Ovary (tissue), 9 donors: ENCODE results near the gene GSTM5. TPM values are rescaled to one million over a fixed set of nuclear protein-coding genes. Genes with fewer than 3 reads are reported as not detected.
"Not testable (repeated sequence)": the region's sequence is repeated elsewhere in the genome, so short reads cannot be mapped to it uniquely, and the experiment has no call there.

ENCODE experiments used
- DNase-seq, 5 donors: peaks; one replicate each; pipeline ENCODE4 v3.0.0-alpha.2; 2019 to 2020
- H3K27ac ChIP-seq, 2 donors: fragments of 200-600 bp; one replicate each; pipeline versions ENCODE4 v1.5.1 to v1.8.0; 2019 to 2022
- H3K27me3 ChIP-seq: fragments of 200-600 bp; one replicate; pipeline ENCODE4 v1.8.0; 2022
- H3K36me3 ChIP-seq: fragments of 200-600 bp; sonication (generic); one replicate; pipeline ENCODE4 v1.5.1; 2019
- H3K4me1 ChIP-seq: one replicate; pipeline ENCODE4 v1.8.1; 2013; ENCODE audit warnings: mild to moderate bottlenecking, moderate library complexity; ENCODE audit not compliant: insufficient read depth
- H3K4me3 ChIP-seq: fragments of 200-600 bp; sonication (generic); one replicate; pipeline ENCODE4 v1.5.1; 2017
- H3K9me3 ChIP-seq, 2 donors: fragments of 200-600 bp in 1 of 2; sonication (generic) in 1 of 2; one replicate each; pipeline versions ENCODE4 v1.5.1 to v1.8.1; 2013 to 2019; ENCODE audit warnings: mild to moderate bottlenecking in 1 of 2, moderate library complexity in 1 of 2
- CTCF ChIP-seq, 3 donors: fragments of 450-650 bp in 2 of 3; fragments of 200-600 bp in 1 of 3; IDR thresholded peaks; one replicate each; pipeline versions ENCODE4 v1.5.1 to v1.8.0; 2016 to 2022; ENCODE audit warnings: antibody characterized with exemption in 3 of 3, mild to moderate bottlenecking in 1 of 3
- EP300 ChIP-seq: sonication (generic); formaldehyde crosslinking; IDR thresholded peaks from one replicate; pipeline ENCODE4 v1.6.1; 2017; ENCODE audit warnings: antibody characterized with exemption
- POLR2A ChIP-seq: fragments of 450-650 bp; IDR thresholded peaks from one replicate; pipeline ENCODE4 v1.6.1; 2017; ENCODE audit warnings: antibody characterized with exemption, mild to moderate bottlenecking, moderate library complexity
- WGBS, 3 donors: extraction: QIAGEN DNeasy Blood & Tissue Kit in 1 of 3; methylation state at CpG; one replicate each; pipeline versions ENCODE4 v1.1.5 to v1.1.7; 2013 to 2017; 5-methylcytosine and 5-hydroxymethylcytosine counted together
- intact Hi-C, 4 donors: fragments of 100-400 bp; cut with DNase I; formaldehyde crosslinking; loops; one replicate each; pipeline versions ENCODE4 v1.11.0 to v1.15.1; 2022 to 2023
- polyA plus RNA-seq, 2 donors: library from polyadenylated mRNA; stranded (reverse); fragments of 200-250 nt in 1 of 2; fragments of 350-450 nt in 1 of 2; fragmentation: Illumina TruSeq in 1 of 2; extraction: RNeasy Lipid Tissue Mini Kit (QIAGEN cat#74804) in 1 of 2; gene quantifications; one replicate each; pipeline ENCODE4 v1.2.3, GENCODE V29; 2013 to 2014
- total RNA-seq, 7 donors: library from RNA; depleted of rRNA in 2 of 7; stranded (reverse); fragments of >200 nt in 2 of 7; fragmentation: NEBNext Ultra II Directional in 3 of 7; extraction: Animal tissue kit (Norgen Biotek cat#: 25700) in 3 of 7; gene quantifications; one replicate each; pipeline versions ENCODE4 v1.1.0 to v1.2.4, GENCODE V29; 2016 to 2023
- donor health status: DM: no; HTN: no; CAD: no; lungs with moderate emphysema.
- donor health status: DM: no; HTN: no; CAD: no.
- donor health status: Bipolar disorder and iron deficiency.
- donor health status: DM: yes; HTN: yes; CAD: no.
- donor health status: DM: no; HTN: no; CAD: no.
- donor health status: DM: yes; HTN: yes; CAD: no.

Gene GSTM5
- total and polyA plus RNA-seq, 9 donors, result 18.8 to 259 (median 101) TPM

- H3K27ac ChIP-seq, result no peak within 1 kb of the TSS
- TF ChIP-seq CTCF (IDR thresholded peaks at IDR 0.05), result no peak
- intact Hi-C loops, result no loop called here
These were observed 51.8 kb downstream of the GSTM5 start, which contains the start of gene EPS8L3 for GRCh38 chr1:109763646-109764415. TSS of gene EPS8L3 (minus strand) at chr1:109763923. CDS start at chr1:109761749, 2,174 bp downstream.

GRCh38 chr1:109764561-109765482, 52.8 kb downstream of the GSTM5 start:
- Histone ChIP-seq H3K27ac (no peak overlapping the region), H3K36me3 (no peaks in the 10 kb centered on the region), H3K27me3 (no peaks in the 10 kb centered on the region), H3K4me3 (no peak overlapping the region), H3K9me3 (no peaks in the 10 kb centered on the region), H3K4me1 (no peaks in the 10 kb centered on the region)
- TF ChIP-seq CTCF (IDR thresholded peaks at IDR 0.05), result no peak
- no peak for TF ChIP-seq EP300
- TF ChIP-seq POLR2A, result no peak
- intact Hi-C loops, result no loop called here
- 88 to 91% (median 89%) methylated on average over 13 of the region's 13 CpGs for WGBS, 3 donors
- peak; percentile 8 to 33 (median 14) for DNase-seq

More at GRCh38 chr1:109763646-109764415, 51.8 kb downstream of the GSTM5 start, which contains the start of gene EPS8L3:
- WGBS, 3 donors, result 88 to 93% (median 91%) methylated on average over 9 to 11 of the region's 11 CpGs
- Histone ChIP-seq H3K4me1 (peaks cover 4% of the 10 kb centered on the region), H3K27me3 (no peaks in the 10 kb centered on the region), H3K36me3 (no peaks in the 10 kb centered on the region), H3K9me3 (no peaks in the 10 kb centered on the region), H3K4me3 (peak within 1 kb of the TSS; percentile 18)
- DNase-seq, result peak; percentile 9 to 35 (median 19)

- 84 to 86% (median 86%) methylated on average over 4 of the region's 4 CpGs for WGBS, 3 donors
- Histone ChIP-seq H3K4me1 (no peaks in the 10 kb centered on the region), H3K4me3 (no peak overlapping the region), H3K36me3 (no peaks in the 10 kb centered on the region), H3K27ac (no peak overlapping the region), H3K27me3 (no peaks in the 10 kb centered on the region), H3K9me3 (no peaks in the 10 kb centered on the region)
- TF ChIP-seq POLR2A (no peak), EP300 (no peak), CTCF (IDR thresholded peaks at IDR 0.05) (no peak)
- intact Hi-C loops, result no loop called here
- peak in 3 of 5 donors; percentile 11 to 35 (median 16) for DNase-seq
These were observed 53.4 kb downstream of the GSTM5 start for GRCh38 chr1:109765483-109765815.

GRCh38 chr1:109765896-109766615, 54.0 kb downstream of the GSTM5 start:
- WGBS, 3 donors, result 82 to 93% (median 82%) methylated on average over 13 of the region's 13 CpGs
- no peak for TF ChIP-seq CTCF (IDR thresholded peaks at IDR 0.05)
- no peak for TF ChIP-seq EP300
- no peak for TF ChIP-seq POLR2A
- DNase-seq, result peak; percentile 10 to 36 (median 19)
- H3K9me3 ChIP-seq, result no peaks in the 10 kb centered on the region
- intact Hi-C loops, result no loop called here
- H3K36me3 ChIP-seq, result no peaks in the 10 kb centered on the region
- no peak overlapping the region for H3K4me3 ChIP-seq
- H3K4me1 ChIP-seq, result no peaks in the 10 kb centered on the region
- peak overlapping the region in 1 of 2 donors; percentile 49 for H3K27ac ChIP-seq
- H3K27me3 ChIP-seq, result no peaks in the 10 kb centered on the region

GRCh38 chr1:109766991-109767636, 55.1 kb downstream of the GSTM5 start:
- H3K27ac ChIP-seq, result peak overlapping the region; percentile 40 to 49
- H3K9me3 ChIP-seq, intact Hi-C loops, H3K27me3 ChIP-seq, H3K4me3 ChIP-seq, H3K4me1 ChIP-seq, H3K36me3 ChIP-seq: not testable (repeated sequence)
- 29 to 41% (median 30%) methylated on average over 17 of the region's 17 CpGs for WGBS, 3 donors
- peak; percentile 20 to 57 (median 31) for DNase-seq
